Mesothelial cell of epicardium (in vitro differentiated cells): ENCODE data around the gene EEFSEC. TPM values are rescaled to one million over a fixed set of nuclear protein-coding genes. Genes with fewer than 3 reads are reported as not detected.

Experiments
- DNase-seq, 2 experiments: peaks; one replicate each; pipeline ENCODE4 v3.0.0; 2021; ENCODE audit warnings: low spot score in 2 of 2; ENCODE audit not compliant: unreplicated experiment in 2 of 2
- H3K27ac Mint-ChIP-seq: 2 replicates; pipeline ENCODE4 v1.8.0; 2021; ENCODE audit warnings: mixed read lengths
- H3K27me3 Mint-ChIP-seq: 2 replicates; pipeline ENCODE4 v1.8.0; 2021; ENCODE audit warnings: low read depth, mixed read lengths
- H3K36me3 Mint-ChIP-seq: 2 replicates; pipeline ENCODE4 v1.8.0; 2021; ENCODE audit warnings: mixed read lengths
- H3K4me1 Mint-ChIP-seq: 2 replicates; pipeline ENCODE4 v1.8.0; 2021; ENCODE audit warnings: mixed read lengths
- H3K4me3 Mint-ChIP-seq: 2 replicates; pipeline ENCODE4 v1.8.0; 2021; ENCODE audit warnings: mild to moderate bottlenecking, moderate library complexity, mixed read lengths
- H3K9me3 Mint-ChIP-seq: 2 replicates; pipeline ENCODE4 v1.8.0; 2021; ENCODE audit warnings: mixed read lengths
- CTCF ChIP-seq: fragments of 200-600 bp; sonication (generic); IDR thresholded peaks from one replicate; pipeline ENCODE4 v1.5.0; 2021; ENCODE audit warnings: antibody characterized with exemption; ENCODE audit not compliant: unreplicated experiment
- total RNA-seq: library from RNA; stranded (reverse); gene quantifications from 3 replicates; pipeline ENCODE4 v1.2.1, GENCODE V29; 2021

Gene EEFSEC
- total RNA-seq, 1 donor from 2014 or later = 19.4 TPM

GRCh38 chr3:128415773-128416577 lies 262.7 kb downstream of the EEFSEC start:
- Mint-ChIP-seq H3K27ac (no peak overlapping the region), H3K4me1 (peaks cover 42% of the 10 kb centered on the region), H3K4me3 (no peak overlapping the region), H3K36me3 (peaks cover 4% of the 10 kb centered on the region), H3K27me3 (no peaks in the 10 kb centered on the region), H3K9me3 (peaks cover 6% of the 10 kb centered on the region)
- DNase-seq = no peak
- TF ChIP-seq CTCF = no peak

DNA sequence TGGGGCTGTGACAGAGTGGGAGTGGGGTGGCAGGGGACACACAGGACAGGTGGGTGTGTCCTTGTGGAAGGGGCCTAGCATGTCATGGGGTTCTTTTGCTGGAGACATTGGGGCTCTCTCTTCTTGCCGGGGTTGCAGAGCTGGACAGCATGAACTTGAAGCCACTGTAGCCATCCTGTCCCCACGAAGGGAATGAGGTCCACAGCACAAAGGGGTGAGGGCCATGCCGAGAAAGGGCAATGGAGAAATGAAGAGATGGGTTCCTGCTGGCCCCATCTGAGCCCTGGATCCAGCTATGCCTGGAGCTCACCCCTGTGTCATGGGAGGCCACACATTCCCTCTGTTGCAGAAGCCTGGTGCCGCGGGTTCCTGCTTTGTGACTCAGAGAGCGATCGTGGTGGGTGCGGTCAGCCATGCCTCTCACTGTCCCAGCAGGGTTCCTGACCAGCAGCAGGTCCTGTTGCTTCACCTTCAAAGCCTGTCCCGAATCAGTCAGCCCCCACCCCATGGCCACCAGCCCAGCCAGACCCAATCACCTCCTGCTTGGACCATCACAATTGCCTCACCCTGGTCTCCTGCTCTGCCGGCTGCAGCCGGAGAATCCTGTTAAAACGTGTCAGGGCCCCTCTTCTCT lies 263.4 kb downstream of the EEFSEC start:
- no peak for DNase-seq
- Mint-ChIP-seq H3K36me3 (peaks cover 4% of the 10 kb centered on the region), H3K27me3 (no peaks in the 10 kb centered on the region), H3K9me3 (peaks cover 6% of the 10 kb centered on the region), H3K27ac (no peak overlapping the region), H3K4me3 (no peak overlapping the region), H3K4me1 (peaks cover 45% of the 10 kb centered on the region)
- no peak for TF ChIP-seq CTCF

DNA sequence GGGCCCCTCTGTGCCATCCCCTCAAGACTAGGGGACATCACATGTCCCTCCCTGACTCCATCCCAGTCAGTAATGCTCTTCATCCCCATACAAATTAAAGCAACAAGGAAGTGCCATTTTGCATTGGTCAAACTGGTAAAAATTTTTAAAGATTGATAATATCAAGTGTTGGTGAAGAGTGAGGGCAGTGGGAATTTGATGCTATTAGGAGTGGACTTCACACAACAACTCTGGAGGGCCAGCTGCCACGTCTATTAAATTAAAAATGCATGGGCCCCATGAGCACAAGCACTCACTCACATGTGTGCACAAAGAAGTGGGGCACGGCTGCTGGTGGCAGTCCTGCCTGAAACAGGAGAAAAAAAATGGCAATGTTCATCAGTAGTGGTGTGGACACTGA lies 265.6 kb downstream of the EEFSEC start:
- no peak for TF ChIP-seq CTCF
- Mint-ChIP-seq H3K36me3 (peaks cover 4% of the 10 kb centered on the region), H3K27me3 (no peaks in the 10 kb centered on the region), H3K27ac (no peak overlapping the region), H3K9me3 (peaks cover 6% of the 10 kb centered on the region), H3K4me1 (peaks cover 38% of the 10 kb centered on the region), H3K4me3 (no peak overlapping the region)
- no peak for DNase-seq

DNA sequence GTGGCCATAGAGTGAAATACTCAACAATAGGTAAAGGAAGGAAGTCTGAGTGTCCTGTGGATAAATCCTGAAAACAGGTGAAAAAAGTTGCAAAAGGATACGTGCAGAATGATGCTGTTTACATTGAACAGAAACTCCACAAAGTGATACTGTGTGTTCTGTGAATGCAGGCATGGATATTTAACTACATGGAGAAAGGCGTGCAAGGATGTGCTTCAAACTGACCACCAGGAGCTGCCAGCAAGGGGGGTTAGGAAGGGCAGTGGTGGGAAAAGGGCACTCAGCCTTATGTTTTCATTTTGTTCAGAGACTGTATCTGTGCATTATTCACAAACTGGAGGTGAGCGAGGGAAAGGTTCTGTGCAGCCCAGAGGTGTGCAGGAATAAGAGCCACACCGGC lies 266.0 kb downstream of the EEFSEC start:
- Mint-ChIP-seq H3K36me3 (peaks cover 4% of the 10 kb centered on the region), H3K9me3 (peaks cover 6% of the 10 kb centered on the region)

GRCh38 chr3:128420289-128420688 lies 267.0 kb downstream of the EEFSEC start:
- H3K36me3 Mint-ChIP-seq = peaks cover 4% of the 10 kb centered on the region
- no peak for TF ChIP-seq CTCF
- no peak for DNase-seq
- peaks cover 6% of the 10 kb centered on the region for H3K9me3 Mint-ChIP-seq
- peaks cover 50% of the 10 kb centered on the region for H3K4me1 Mint-ChIP-seq
- no peaks in the 10 kb centered on the region for H3K27me3 Mint-ChIP-seq
- H3K27ac Mint-ChIP-seq = no peak overlapping the region
- H3K4me3 Mint-ChIP-seq = no peak overlapping the region

More for the DNA sequence above, 266.0 kb downstream of the EEFSEC start:
- Mint-ChIP-seq H3K27ac (no peak overlapping the region), H3K4me3 (no peak overlapping the region), H3K4me1 (peaks cover 42% of the 10 kb centered on the region), H3K27me3 (no peaks in the 10 kb centered on the region)
- no peak for TF ChIP-seq CTCF
- DNase-seq = no peak
